IMR-90 (cell line): ENCODE results near the gene DBT. TPM values are rescaled to one million over a fixed set of nuclear protein-coding genes. Genes with fewer than 3 reads are reported as not detected.

Source experiments
- ATAC-seq: fragments of 200-7000 bp; cut with Tn5 transposase; 2 replicates; pipeline ENCODE4 v1.9.1; 2020; ENCODE audit warnings: low read depth, mild to moderate bottlenecking, moderate library complexity
- BruUV-seq: library from RNA; stranded (reverse); fragments of 400-500 nt; replicated peaks from 2 replicates; lab custom pipeline; 2021; lab: Mats Ljungman, UMichigan
- CTCF ChIA-PET: fragments of 300-600 bp; formaldehyde crosslinking; extraction: SDS; loops from one replicate; lab custom pipeline; 2021; ENCODE audit warnings: antibody characterized with exemption; lab: Yijun Ruan, JAX
- POLR2A ChIA-PET: fragments of 300-600 bp; sonication (Branson Sonifier 250); formaldehyde crosslinking; loops from one replicate; lab custom pipeline; 2022; ENCODE audit warnings: antibody characterized with exemption; ENCODE audit not compliant: unreplicated experiment; lab: Charles Lee
- DNase-seq: peaks from one replicate; pipeline ENCODE4 v3.0.0; 2013
- H2AFZ ChIP-seq: replicated peaks from 2 replicates; pipeline ENCODE3; 2013; ENCODE audit warnings: low read length, mild to moderate bottlenecking; ENCODE audit not compliant: poor library complexity
- H2AK5ac ChIP-seq: 2 replicates; pipeline ENCODE4 v1.6.1; 2013; ENCODE audit warnings: low read depth, low read length, inconsistent platforms
- H2AK9ac ChIP-seq: replicated peaks from 2 replicates; pipeline ENCODE3; 2013; ENCODE audit warnings: mild to moderate bottlenecking, low read depth, low read length, moderate library complexity; ENCODE audit not compliant: poor library complexity
- H2BK120ac ChIP-seq: 2 replicates; pipeline ENCODE4 v1.6.1; 2013; ENCODE audit warnings: low read depth, low read length, inconsistent platforms
- H2BK15ac ChIP-seq: 3 replicates; pipeline ENCODE4 v1.6.1; 2013; ENCODE audit warnings: low read depth, low read length, inconsistent platforms
- H2BK20ac ChIP-seq: 2 replicates; pipeline ENCODE4 v1.6.1; 2013; ENCODE audit warnings: low read depth, mild to moderate bottlenecking, inconsistent platforms, low read length, moderate library complexity
- H2BK5ac ChIP-seq: 2 replicates; pipeline ENCODE4 v1.6.1; 2013; ENCODE audit warnings: mild to moderate bottlenecking, low read depth, low read length, inconsistent platforms; ENCODE audit not compliant: poor library complexity, severe bottlenecking
- H3K14ac ChIP-seq: replicated peaks from 2 replicates; pipeline ENCODE4 v1.6.1; 2013; ENCODE audit warnings: low read depth, low read length, inconsistent platforms
- H3K18ac ChIP-seq: 2 replicates; pipeline ENCODE4 v1.6.1; 2013; ENCODE audit warnings: low read depth, low read length, control low read depth
- H3K23ac ChIP-seq: 2 replicates; pipeline ENCODE4 v1.6.1; 2013; ENCODE audit warnings: low read depth, low read length, inconsistent platforms
- H3K27ac ChIP-seq: 2 replicates; pipeline ENCODE4 v1.5.1; 2013; ENCODE audit warnings: mild to moderate bottlenecking, control low read depth, low read length; ENCODE audit not compliant: insufficient read depth
- H3K27me3 ChIP-seq: 2 replicates; pipeline ENCODE4 v1.6.1; 2013; ENCODE audit warnings: low read length; ENCODE audit not compliant: control insufficient read depth, insufficient read depth
- H3K36me3 ChIP-seq: 2 replicates; pipeline ENCODE4 v1.6.1; 2013; ENCODE audit warnings: low read length, mixed read lengths; ENCODE audit not compliant: control insufficient read depth, insufficient read depth
- H3K4ac ChIP-seq: 2 replicates; pipeline ENCODE4 v1.6.1; 2013; ENCODE audit warnings: low read depth, low read length, inconsistent platforms
- H3K4me1 ChIP-seq: 2 replicates; pipeline ENCODE4 v1.6.1; 2013; ENCODE audit warnings: low read length, mixed read lengths; ENCODE audit not compliant: control insufficient read depth, insufficient read depth
- H3K4me2 ChIP-seq: 2 replicates; pipeline ENCODE4 v1.6.1; 2013; ENCODE audit warnings: low read depth, mild to moderate bottlenecking, control low read depth, low read length, moderate library complexity
- H3K4me3 ChIP-seq: 2 replicates; pipeline ENCODE4 v1.5.1; 2013; ENCODE audit warnings: low read depth, mild to moderate bottlenecking, control low read depth, low read length, moderate library complexity; ENCODE audit not compliant: insufficient read depth
- H3K56ac ChIP-seq: 2 replicates; pipeline ENCODE4 v1.6.1; 2013; ENCODE audit warnings: low read length, inconsistent platforms; ENCODE audit not compliant: insufficient read depth; ENCODE audit errors: extremely low read depth
- H3K79me1 ChIP-seq, 2 experiments: 2 replicates each; pipeline ENCODE4 v1.6.1; 2013; ENCODE audit warnings: low read length in 2 of 2, inconsistent platforms in 1 of 2, low read depth in 1 of 2
- H3K9ac ChIP-seq: 2 replicates; pipeline ENCODE4 v1.6.1; 2013; ENCODE audit warnings: low read depth, low read length, control low read depth
- H3K9me1 ChIP-seq: 2 replicates; pipeline ENCODE4 v1.6.1; 2013; ENCODE audit warnings: low read length, inconsistent platforms; ENCODE audit not compliant: insufficient read depth
- H3K9me3 ChIP-seq: 2 replicates; pipeline ENCODE4 v1.6.1; 2013; ENCODE audit warnings: low read length; ENCODE audit not compliant: control insufficient read depth, insufficient read depth
- H4K20me1 ChIP-seq: 2 replicates; pipeline ENCODE4 v1.6.1; 2013; ENCODE audit warnings: low read length, inconsistent platforms; ENCODE audit not compliant: insufficient read depth
- H4K5ac ChIP-seq: 2 replicates; pipeline ENCODE4 v1.6.1; 2013; ENCODE audit warnings: mild to moderate bottlenecking, low read depth, low read length, control low read depth
- H4K8ac ChIP-seq, 2 experiments: 2 replicates each; pipeline ENCODE4 v1.6.1; 2013; ENCODE audit warnings: low read depth in 2 of 2, low read length in 2 of 2, control low read depth in 1 of 2, inconsistent platforms in 1 of 2
- H4K91ac ChIP-seq: 2 replicates; pipeline ENCODE4 v1.6.1; 2013; ENCODE audit warnings: low read depth, low read length, inconsistent platforms; ENCODE audit not compliant: insufficient read depth
- FOS ChIP-seq: fragments of 150-350 bp; IDR thresholded peaks from 2 replicates; pipeline ENCODE4 v1.6.1; 2016; ENCODE audit warnings: low read depth, low read length
- MXI1 ChIP-seq: IDR thresholded peaks from 2 replicates; pipeline ENCODE4 v1.6.1; 2012; ENCODE audit warnings: low read depth, mild to moderate bottlenecking, low read length, moderate library complexity, borderline replicate concordance
- POLR2A ChIP-seq: IDR thresholded peaks from 2 replicates; pipeline ENCODE4 v1.6.1; 2012; ENCODE audit warnings: mild to moderate bottlenecking, low read depth, low read length
- RCOR1 ChIP-seq: IDR thresholded peaks from 2 replicates; pipeline ENCODE4 v1.6.1; 2012; ENCODE audit warnings: mild to moderate bottlenecking, low read length, improper control_type of control experiment; ENCODE audit not compliant: insufficient replicate concordance
- RFX5 ChIP-seq: IDR thresholded peaks from 2 replicates; pipeline ENCODE4 v1.8.0; 2012; ENCODE audit warnings: low read depth, mild to moderate bottlenecking, low read length, moderate library complexity
- WGBS, 2 experiments: methylation state at CpG; one replicate each; pipeline versions ENCODE4 v1.1.5 to v1.1.7; 2013; ENCODE audit warnings: missing lambda C conversion rate in 2 of 2; ENCODE audit not compliant: insufficient read length in 1 of 2; ENCODE audit errors: extremely low coverage in 2 of 2; 5-methylcytosine and 5-hydroxymethylcytosine counted together
- dilution Hi-C: fragments of 300-500 bp; cut with HindIII; formaldehyde crosslinking; loops from one replicate; pipeline ENCODE4 v1.14.3; 2018; ENCODE audit warnings: low sequenced_read_pairs; ENCODE audit not compliant: unreplicated experiment
- in situ Hi-C: fragments of 300-500 bp; cut with MboI; formaldehyde crosslinking; loops from 3 replicates; pipeline ENCODE4 v1.14.3; 2019; ENCODE audit warnings: low sequenced_read_pairs, inconsistent platforms, mixed read lengths
- intact Hi-C: fragments of 100-400 bp; cut with micrococcal nuclease; formaldehyde crosslinking; loops from 2 replicates; pipeline ENCODE4 v1.10.0; 2022
- polyA plus RNA-seq, 3 experiments: library from polyadenylated mRNA; depleted of rRNA; stranded (reverse); fragments of >200 nt; gene quantifications; 2 replicates each; pipeline ENCODE4 v1.2.3, GENCODE V29; 2012; ENCODE audit warnings: low replicate concordance in 1 of 3
- total RNA-seq: library from RNA; depleted of rRNA; stranded (reverse); fragments of >200 nt; gene quantifications from 2 replicates; pipeline ENCODE4 v1.2.3, GENCODE V29; 2012
- TF ChIP-seq, protein P1 (sequence below): conservative IDR thresholded peaks from 2 replicates; pipeline ENCODE4 v1.5.1; 2012; ENCODE audit warnings: mild to moderate bottlenecking, low read depth, low read length, improper control_type of control experiment
- TF ChIP-seq, protein P2 (sequence below): fragments of 150-350 bp; IDR thresholded peaks from 2 replicates; pipeline ENCODE4 v1.6.1; 2016; ENCODE audit warnings: low read depth, mild to moderate bottlenecking, low read length, moderate library complexity, borderline replicate concordance

Gene DBT
- total and polyA plus RNA-seq, 2 of the 4 experiments (the other 2 are of a cell fraction): 3.4 to 3.8 TPM

DNA sequence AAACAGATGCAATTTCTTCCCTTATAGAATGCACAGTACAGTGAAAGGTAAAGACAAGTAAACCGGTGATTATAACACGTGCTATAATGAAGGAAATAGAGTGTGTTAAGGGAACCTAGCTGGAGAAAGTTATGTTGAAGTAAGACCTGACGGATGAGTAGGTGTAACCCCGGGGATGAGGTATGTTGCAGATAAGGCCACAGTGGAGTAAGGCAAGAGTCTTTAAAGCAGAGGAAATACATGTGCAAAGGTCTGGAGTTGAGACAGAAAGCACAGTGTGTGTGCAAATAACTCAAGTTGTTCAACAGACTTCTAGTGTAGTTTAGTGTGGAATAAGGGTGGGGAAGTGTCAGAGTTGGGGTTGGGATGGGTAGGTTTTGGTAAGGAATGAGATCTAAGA, 2.9 kb downstream of the DBT start:
- H3K4me1 ChIP-seq: 0 out of 2 replicates have a peak, but pooled peaks cover 2% of the 10 kb centered on the region
- no peak overlapping the region for H3K4me2 ChIP-seq
- ChIA-PET POLR2A (interaction anchor here (0.6 kb wide), 1 partner anchor 36 kb away, joined by 18 read pairs; no protein-coding TSS in a partner anchor), CTCF (no interaction called here)
- no peak overlapping the region for H2AK5ac ChIP-seq
- H3K9me1 ChIP-seq: peaks cover 11% of the 10 kb centered on the region; the same call in 1 of the 2 replicates
- H3K4me3 ChIP-seq: no peak overlapping the region
- no peak overlapping the region for H2BK15ac ChIP-seq
- dilution Hi-C loops: no loop called here
- no peak overlapping the region for H2AK9ac ChIP-seq
- intact Hi-C loops: no loop called here
- TF ChIP-seq, protein P1, sequence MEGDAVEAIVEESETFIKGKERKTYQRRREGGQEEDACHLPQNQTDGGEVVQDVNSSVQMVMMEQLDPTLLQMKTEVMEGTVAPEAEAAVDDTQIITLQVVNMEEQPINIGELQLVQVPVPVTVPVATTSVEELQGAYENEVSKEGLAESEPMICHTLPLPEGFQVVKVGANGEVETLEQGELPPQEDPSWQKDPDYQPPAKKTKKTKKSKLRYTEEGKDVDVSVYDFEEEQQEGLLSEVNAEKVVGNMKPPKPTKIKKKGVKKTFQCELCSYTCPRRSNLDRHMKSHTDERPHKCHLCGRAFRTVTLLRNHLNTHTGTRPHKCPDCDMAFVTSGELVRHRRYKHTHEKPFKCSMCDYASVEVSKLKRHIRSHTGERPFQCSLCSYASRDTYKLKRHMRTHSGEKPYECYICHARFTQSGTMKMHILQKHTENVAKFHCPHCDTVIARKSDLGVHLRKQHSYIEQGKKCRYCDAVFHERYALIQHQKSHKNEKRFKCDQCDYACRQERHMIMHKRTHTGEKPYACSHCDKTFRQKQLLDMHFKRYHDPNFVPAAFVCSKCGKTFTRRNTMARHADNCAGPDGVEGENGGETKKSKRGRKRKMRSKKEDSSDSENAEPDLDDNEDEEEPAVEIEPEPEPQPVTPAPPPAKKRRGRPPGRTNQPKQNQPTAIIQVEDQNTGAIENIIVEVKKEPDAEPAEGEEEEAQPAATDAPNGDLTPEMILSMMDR: no peak
- TF ChIP-seq, protein P2, sequence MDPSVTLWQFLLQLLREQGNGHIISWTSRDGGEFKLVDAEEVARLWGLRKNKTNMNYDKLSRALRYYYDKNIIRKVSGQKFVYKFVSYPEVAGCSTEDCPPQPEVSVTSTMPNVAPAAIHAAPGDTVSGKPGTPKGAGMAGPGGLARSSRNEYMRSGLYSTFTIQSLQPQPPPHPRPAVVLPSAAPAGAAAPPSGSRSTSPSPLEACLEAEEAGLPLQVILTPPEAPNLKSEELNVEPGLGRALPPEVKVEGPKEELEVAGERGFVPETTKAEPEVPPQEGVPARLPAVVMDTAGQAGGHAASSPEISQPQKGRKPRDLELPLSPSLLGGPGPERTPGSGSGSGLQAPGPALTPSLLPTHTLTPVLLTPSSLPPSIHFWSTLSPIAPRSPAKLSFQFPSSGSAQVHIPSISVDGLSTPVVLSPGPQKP: no peak
- TF ChIP-seq MXI1: no peak
- TF ChIP-seq RFX5: no peak
- no peak for TF ChIP-seq FOS
- no peak for TF ChIP-seq RCOR1
- no peak for TF ChIP-seq POLR2A
- H3K79me1 ChIP-seq: peaks cover 16 to 42% of the 10 kb centered on the region in 2 experiments
- DNase-seq: no peak
- H3K9ac ChIP-seq: no peak overlapping the region
- in situ Hi-C loops: no loop called here
- H3K9me3 ChIP-seq: no peaks in the 10 kb centered on the region
- H3K18ac ChIP-seq: no peak overlapping the region
- H4K8ac ChIP-seq: no peak overlapping the region
- no peaks in the 10 kb centered on the region for H3K36me3 ChIP-seq
- H3K27ac ChIP-seq: no peak overlapping the region
- no TSS peak for BruUV-seq
- H3K27me3 ChIP-seq: no peaks in the 10 kb centered on the region
- H3K23ac ChIP-seq: no peak overlapping the region
- H4K20me1 ChIP-seq: no peaks in the 10 kb centered on the region
- H3K4ac ChIP-seq: no peak overlapping the region
- H3K56ac ChIP-seq: no peak overlapping the region
- no peak overlapping the region for H4K91ac ChIP-seq
- no peak overlapping the region for H2BK20ac ChIP-seq
- no peak for ATAC-seq
- no peak overlapping the region for H4K5ac ChIP-seq
- H2AFZ ChIP-seq: no peak overlapping the region
- H2BK120ac ChIP-seq: no peak overlapping the region
- H2BK5ac ChIP-seq: no peak overlapping the region
- 83% methylated on average over 4 of the region's 4 CpGs; no CpG with 5 or more reads in 1 of the 2 experiments for WGBS, 2 experiments
- H3K14ac ChIP-seq: no peak overlapping the region
